Measurements from ENCODE around the gene PLBD1.

PLBD1 gene

GRCh38 chr12:14562279-14562678 is 5.4 kb downstream of the PLBD1 start:
- POLR2A ChIA-PET, result no interaction called here
- CTCF ChIA-PET, result interaction anchor here (0.8 to 2.9 kb wide), 2 partner anchors 10 to 11 kb away, joined by 6 to 7 read pairs; no protein-coding TSS in a partner anchor
- DNase-seq (ENCODE audit: extremely low spot score), result no peak
- TF ChIP-seq, protein P1, sequence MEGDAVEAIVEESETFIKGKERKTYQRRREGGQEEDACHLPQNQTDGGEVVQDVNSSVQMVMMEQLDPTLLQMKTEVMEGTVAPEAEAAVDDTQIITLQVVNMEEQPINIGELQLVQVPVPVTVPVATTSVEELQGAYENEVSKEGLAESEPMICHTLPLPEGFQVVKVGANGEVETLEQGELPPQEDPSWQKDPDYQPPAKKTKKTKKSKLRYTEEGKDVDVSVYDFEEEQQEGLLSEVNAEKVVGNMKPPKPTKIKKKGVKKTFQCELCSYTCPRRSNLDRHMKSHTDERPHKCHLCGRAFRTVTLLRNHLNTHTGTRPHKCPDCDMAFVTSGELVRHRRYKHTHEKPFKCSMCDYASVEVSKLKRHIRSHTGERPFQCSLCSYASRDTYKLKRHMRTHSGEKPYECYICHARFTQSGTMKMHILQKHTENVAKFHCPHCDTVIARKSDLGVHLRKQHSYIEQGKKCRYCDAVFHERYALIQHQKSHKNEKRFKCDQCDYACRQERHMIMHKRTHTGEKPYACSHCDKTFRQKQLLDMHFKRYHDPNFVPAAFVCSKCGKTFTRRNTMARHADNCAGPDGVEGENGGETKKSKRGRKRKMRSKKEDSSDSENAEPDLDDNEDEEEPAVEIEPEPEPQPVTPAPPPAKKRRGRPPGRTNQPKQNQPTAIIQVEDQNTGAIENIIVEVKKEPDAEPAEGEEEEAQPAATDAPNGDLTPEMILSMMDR (IDR thresholded peaks at IDR 0.05; ENCODE audit: control extremely low read depth, extremely low read depth, low read depth, missing control alignments), result no peak

- TF ChIP-seq, protein P1 (IDR thresholded peaks at IDR 0.05; ENCODE audit: control extremely low read depth, extremely low read depth, low read depth, missing control alignments), result no peak
- CTCF ChIA-PET, result interaction anchor here (0.8 to 2.9 kb wide), 2 partner anchors 10 to 11 kb away, joined by 6 to 7 read pairs; no protein-coding TSS in a partner anchor
- no peak for DNase-seq (ENCODE audit: extremely low spot score)
- POLR2A ChIA-PET, result no interaction called here
Measured at GRCh38 chr12:14561677-14562238, 5.9 kb downstream of the PLBD1 start.

DNA sequence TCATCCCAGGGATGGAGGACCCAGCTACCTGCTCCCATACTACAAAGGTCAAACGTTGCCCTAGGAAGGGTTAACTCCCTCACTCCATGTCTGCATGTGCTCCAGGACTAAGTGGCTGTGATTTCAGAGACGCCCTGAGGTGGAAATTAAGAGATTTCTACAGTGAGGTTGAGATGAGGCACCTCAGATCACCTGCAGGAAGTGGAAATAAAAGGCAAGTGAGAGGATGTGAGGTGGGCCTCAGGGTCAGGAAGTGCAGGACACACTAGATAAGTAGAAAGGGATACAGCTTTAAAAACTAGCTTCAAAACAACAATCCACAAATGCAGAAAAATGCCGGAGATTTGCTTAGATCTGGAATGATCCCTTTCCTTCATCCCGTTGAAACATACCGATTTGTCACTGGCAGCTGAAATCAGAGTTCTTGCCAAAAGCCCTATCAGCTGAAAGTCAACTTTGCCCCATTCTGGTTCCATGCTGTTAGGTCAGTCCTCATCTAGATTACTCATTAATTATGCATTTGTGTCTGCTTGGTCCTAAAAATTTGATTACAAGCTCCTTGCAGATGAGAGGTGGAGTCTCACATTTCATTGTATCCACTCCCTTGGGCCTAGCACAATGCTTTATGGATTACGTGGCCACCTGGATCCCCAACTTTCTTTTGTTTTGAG is 6.6 kb downstream of the PLBD1 start:
- CTCF ChIA-PET, result interaction anchor here (2.9 kb wide), 1 partner anchor 9 kb away, joined by 7 read pairs; no protein-coding TSS in a partner anchor
- POLR2A ChIA-PET, result no interaction called here
- TF ChIP-seq, protein P1 (IDR thresholded peaks at IDR 0.05; ENCODE audit: control extremely low read depth, extremely low read depth, low read depth, missing control alignments), result no peak
- no peak for DNase-seq (ENCODE audit: extremely low spot score)

DNA sequence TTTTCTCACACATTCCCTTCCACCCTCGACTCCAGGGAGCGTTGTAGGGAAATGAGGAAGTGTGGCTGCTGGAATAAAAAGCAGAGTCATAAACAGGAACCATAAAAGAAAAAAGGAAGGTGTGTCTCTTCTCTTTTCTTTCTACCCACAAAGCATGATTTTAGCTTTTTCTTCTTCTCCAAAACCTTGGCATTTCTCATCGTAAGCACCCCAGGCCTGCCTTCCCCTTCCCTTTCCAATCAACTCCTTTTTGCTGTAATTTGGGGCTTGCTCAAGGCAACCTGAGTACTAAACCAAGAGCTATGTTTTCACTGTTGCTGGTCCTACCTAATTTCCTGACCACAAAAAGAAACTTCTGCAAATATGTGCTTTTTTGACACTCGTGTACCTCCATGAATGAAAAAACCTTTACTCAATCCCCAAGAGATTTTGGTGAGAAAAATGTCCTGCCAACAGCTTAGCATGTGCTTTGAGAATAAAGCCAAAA is 9.2 kb downstream of the PLBD1 start:
- TF ChIP-seq, protein P1 (IDR thresholded peaks at IDR 0.05; ENCODE audit: control extremely low read depth, extremely low read depth, low read depth, missing control alignments), result no peak
- CTCF ChIA-PET, result interaction anchor here (1.1 to 1.5 kb wide), 2 partner anchors 17 to 53 kb away, joined by 3 read pairs; no protein-coding TSS in a partner anchor
- POLR2A ChIA-PET, result no interaction called here
- no peak for DNase-seq (ENCODE audit: extremely low spot score)

GRCh38 chr12:14557966-14558365 is 9.7 kb downstream of the PLBD1 start:
- TF ChIP-seq, protein P1 (IDR thresholded peaks at IDR 0.05; ENCODE audit: control extremely low read depth, extremely low read depth, low read depth, missing control alignments), result no peak
- ChIA-PET POLR2A (no interaction called here), CTCF (no interaction called here)
- no peak for DNase-seq (ENCODE audit: extremely low spot score)

DNA sequence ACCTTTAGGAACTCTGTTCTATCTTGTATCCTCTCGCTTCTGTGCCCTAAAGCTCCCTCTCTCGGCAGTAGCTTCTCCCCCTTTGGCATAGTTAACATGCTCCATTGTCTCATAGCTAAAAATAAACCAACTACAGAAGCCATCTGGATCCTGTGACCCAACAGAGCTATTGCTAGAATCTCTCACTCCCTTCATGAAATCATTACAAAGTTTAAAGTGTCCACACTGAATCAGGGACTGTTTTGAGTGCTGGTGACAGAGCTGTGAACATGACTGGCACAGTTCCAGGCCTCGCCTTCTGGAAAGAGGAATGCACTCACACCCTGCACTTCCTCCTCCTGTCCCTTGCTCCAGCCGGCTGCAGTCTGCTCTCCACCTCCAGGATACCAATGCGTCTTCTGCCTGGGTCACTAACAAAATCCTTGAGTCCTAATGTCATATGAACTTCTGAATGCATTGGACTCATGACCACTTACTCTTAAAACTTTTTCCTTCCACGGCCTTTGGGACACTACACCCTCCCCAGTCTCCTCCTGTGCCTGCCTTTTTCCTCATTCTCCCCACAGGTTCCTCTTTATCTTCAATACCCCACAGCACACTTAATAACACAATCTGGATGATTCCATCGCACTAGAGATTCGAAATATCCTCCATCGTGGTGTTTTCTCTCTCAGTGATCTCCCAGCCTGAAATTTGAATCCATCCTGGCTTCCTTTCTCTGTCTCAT is 13.2 kb downstream of the PLBD1 start:
- TF ChIP-seq, protein P1 (IDR thresholded peaks at IDR 0.05; ENCODE audit: control extremely low read depth, extremely low read depth, low read depth, missing control alignments), result no peak
- no peak for DNase-seq (ENCODE audit: extremely low spot score)
- ChIA-PET CTCF (interaction anchor here (1.1 to 1.2 kb wide), 2 partner anchors 19 to 279 kb away, joined by 3 to 5 read pairs; no protein-coding TSS in a partner anchor), POLR2A (no interaction called here)
